CD4-positive, alpha-beta memory T cell (primary cell): ENCODE results near the gene PGAP3. TPM values are rescaled to one million over a fixed set of nuclear protein-coding genes. Genes with fewer than 3 reads are reported as not detected.

Experiments
- CTCF ChIA-PET: fragments of 350-600 bp; sonication (Branson Sonifier 250); formaldehyde crosslinking; loops from one replicate; lab custom pipeline; 2021; ENCODE audit warnings: inconsistent platforms; ENCODE audit not compliant: partially characterized antibody; lab: Charles Lee
- POLR2A ChIA-PET: fragments of 350-600 bp; sonication (Branson Sonifier 250); formaldehyde crosslinking; loops from one replicate; lab custom pipeline; 2021; ENCODE audit not compliant: partially characterized antibody; lab: Charles Lee
- DNase-seq, 5 donors: peaks; one replicate each; pipeline versions ENCODE4 v3.0.0 to v3.0.0-alpha.2; 2020 to 2022; ENCODE audit warnings: mixed read lengths in 1 of 5
- H3K27ac ChIP-seq: one replicate; pipeline ENCODE4 v1.7.0; 2013; ENCODE audit warnings: low read depth, low read length
- H3K27me3 ChIP-seq: 2 replicates; pipeline ENCODE4 v1.7.0; 2013; ENCODE audit warnings: mild to moderate bottlenecking, low read length, moderate library complexity; ENCODE audit not compliant: insufficient read depth
- H3K36me3 ChIP-seq: 2 replicates; pipeline ENCODE4 v1.7.0; 2013; ENCODE audit warnings: mild to moderate bottlenecking, low read length, moderate library complexity; ENCODE audit not compliant: insufficient read depth
- H3K4me1 ChIP-seq: 2 replicates; pipeline ENCODE4 v1.7.0; 2013; ENCODE audit warnings: mild to moderate bottlenecking, low read length, moderate library complexity; ENCODE audit not compliant: insufficient read depth
- H3K4me3 ChIP-seq, 2 donors: one replicate each; pipeline ENCODE4 v1.7.0; 2013; ENCODE audit warnings: low read length in 2 of 2, mild to moderate bottlenecking in 1 of 2
- H3K9me3 ChIP-seq, 2 donors: one replicate each; pipeline ENCODE4 v1.7.0; 2013; ENCODE audit warnings: low read length in 2 of 2, control low read depth in 1 of 2; ENCODE audit not compliant: control insufficient read depth in 1 of 2
- H3K27ac Mint-ChIP-seq, 7 donors: one replicate each; pipeline ENCODE4 v1.8.0; 2020 to 2021; ENCODE audit warnings: mixed read lengths in 7 of 7, mild to moderate bottlenecking in 6 of 7, inconsistent platforms in 3 of 7, moderate library complexity in 3 of 7
- H3K27me3 Mint-ChIP-seq, 2 donors: one replicate each; pipeline ENCODE4 v1.8.0; 2020 to 2021; ENCODE audit warnings: mixed read lengths in 2 of 2
- H3K36me3 Mint-ChIP-seq, 2 donors: one replicate each; pipeline ENCODE4 v1.8.0; 2020 to 2021; ENCODE audit warnings: mixed read lengths in 2 of 2, inconsistent platforms in 1 of 2, mild to moderate bottlenecking in 1 of 2
- H3K4me1 Mint-ChIP-seq, 4 donors: one replicate each; pipeline ENCODE4 v1.8.0; 2020 to 2021; ENCODE audit warnings: mixed read lengths in 4 of 4, mild to moderate bottlenecking in 1 of 4
- H3K4me3 Mint-ChIP-seq, 8 donors: one replicate each; pipeline ENCODE4 v1.8.0; 2020 to 2021; ENCODE audit warnings: mixed read lengths in 8 of 8, mild to moderate bottlenecking in 7 of 8, moderate library complexity in 6 of 8, inconsistent platforms in 3 of 8
- H3K9me3 Mint-ChIP-seq, 8 donors: one replicate each; pipeline ENCODE4 v1.8.0; 2020 to 2021; ENCODE audit warnings: mixed read lengths in 8 of 8, mild to moderate bottlenecking in 5 of 8, inconsistent platforms in 3 of 8, moderate library complexity in 1 of 8
- intact Hi-C: fragments of 100-400 bp; cut with micrococcal nuclease; formaldehyde crosslinking; loops from one replicate; pipeline ENCODE4 v1.15.1; 2023
- polyA plus RNA-seq, 2 donors: library from polyadenylated mRNA; unstranded; fragments of 300-500 nt; fragmentation: Illumina TruSeq; gene quantifications; one replicate each; pipeline ENCODE4 v1.2.3, GENCODE V29; 2021
- total RNA-seq, 2 experiments: library from RNA; stranded (reverse); gene quantifications; one replicate each; pipeline ENCODE4 v1.2.3, GENCODE V29; 2021

Gene PGAP3
- total and polyA plus RNA-seq, 4 experiments from 2014 or later = 22.1 to 30.5 (median 28.0) TPM

DNA sequence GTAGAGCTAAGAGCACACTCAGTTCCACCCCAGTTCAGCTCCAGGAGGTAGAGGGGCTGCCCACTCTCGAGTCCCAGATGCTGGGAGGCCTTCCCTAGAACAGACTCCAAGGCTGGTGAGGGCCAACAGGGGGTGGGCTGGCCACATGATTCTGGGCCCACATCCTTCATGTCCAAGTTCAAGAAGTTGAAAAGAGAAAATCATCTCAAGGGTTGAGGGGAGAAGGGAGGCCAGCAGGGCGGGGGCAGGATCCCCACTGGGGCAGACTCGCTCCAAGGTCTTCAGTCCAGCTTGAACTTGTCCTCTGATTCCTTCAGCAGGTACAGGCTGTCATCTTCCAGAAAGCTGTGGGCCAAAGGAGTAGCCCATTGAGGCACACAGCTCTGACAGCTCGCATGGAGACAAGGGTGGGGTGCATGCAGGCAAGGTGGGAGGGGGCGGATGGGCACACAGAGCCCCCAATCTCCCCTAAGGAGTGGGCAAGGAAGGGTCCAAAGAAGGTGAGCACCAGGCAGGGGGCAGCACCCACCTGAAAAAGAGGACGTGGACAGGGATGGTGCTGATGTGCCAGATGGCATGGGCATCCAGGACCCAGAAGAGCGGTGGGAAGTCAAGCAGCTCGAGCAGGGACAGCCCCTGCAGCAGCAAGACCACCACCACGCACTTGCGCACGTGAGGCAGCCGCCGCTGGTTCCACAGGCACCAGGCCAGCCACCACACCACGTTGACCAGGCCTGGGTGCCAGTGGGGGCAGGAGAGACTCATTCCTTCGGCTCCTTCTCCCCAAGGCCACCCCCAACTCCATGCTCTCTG is 15.1 kb downstream of the PGAP3 start:
- H3K27me3 Mint-ChIP-seq = peaks cover 4 to 9% of the 10 kb centered on the region in 2 donors
- H3K4me3 Mint-ChIP-seq = no peak overlapping the region
- peaks cover 31% of the 10 kb centered on the region for H3K4me1 ChIP-seq
- H3K27me3 ChIP-seq = peaks cover 9% of the 10 kb centered on the region
- H3K4me3 ChIP-seq = no peak overlapping the region
- no peak for DNase-seq
- ChIA-PET POLR2A (interaction anchor here (2.7 kb wide), 1 partner anchor 58 kb away, joined by 14 read pairs; the partner anchor contains the start of gene MIEN1), CTCF (interaction anchor here (1.2 to 5.2 kb wide), 6 partner anchors 9 to 80 kb away, joined by 3 to 58 read pairs (median 4); partner anchors contain the start of gene MIEN1)
- no peak overlapping the region for H3K27ac ChIP-seq
- peaks cover 25 to 41% (median 31%) of the 10 kb centered on the region in 4 donors for H3K4me1 Mint-ChIP-seq
- no peaks in the 10 kb centered on the region for H3K36me3 Mint-ChIP-seq
- intact Hi-C loops = no loop called here
- no peaks in the 10 kb centered on the region for H3K36me3 ChIP-seq
- peak overlapping the region in 1 of 7 donors; percentile 41 for H3K27ac Mint-ChIP-seq
- no peaks in the 10 kb centered on the region for H3K9me3 Mint-ChIP-seq
- H3K9me3 ChIP-seq = no peaks in the 10 kb centered on the region

DNA sequence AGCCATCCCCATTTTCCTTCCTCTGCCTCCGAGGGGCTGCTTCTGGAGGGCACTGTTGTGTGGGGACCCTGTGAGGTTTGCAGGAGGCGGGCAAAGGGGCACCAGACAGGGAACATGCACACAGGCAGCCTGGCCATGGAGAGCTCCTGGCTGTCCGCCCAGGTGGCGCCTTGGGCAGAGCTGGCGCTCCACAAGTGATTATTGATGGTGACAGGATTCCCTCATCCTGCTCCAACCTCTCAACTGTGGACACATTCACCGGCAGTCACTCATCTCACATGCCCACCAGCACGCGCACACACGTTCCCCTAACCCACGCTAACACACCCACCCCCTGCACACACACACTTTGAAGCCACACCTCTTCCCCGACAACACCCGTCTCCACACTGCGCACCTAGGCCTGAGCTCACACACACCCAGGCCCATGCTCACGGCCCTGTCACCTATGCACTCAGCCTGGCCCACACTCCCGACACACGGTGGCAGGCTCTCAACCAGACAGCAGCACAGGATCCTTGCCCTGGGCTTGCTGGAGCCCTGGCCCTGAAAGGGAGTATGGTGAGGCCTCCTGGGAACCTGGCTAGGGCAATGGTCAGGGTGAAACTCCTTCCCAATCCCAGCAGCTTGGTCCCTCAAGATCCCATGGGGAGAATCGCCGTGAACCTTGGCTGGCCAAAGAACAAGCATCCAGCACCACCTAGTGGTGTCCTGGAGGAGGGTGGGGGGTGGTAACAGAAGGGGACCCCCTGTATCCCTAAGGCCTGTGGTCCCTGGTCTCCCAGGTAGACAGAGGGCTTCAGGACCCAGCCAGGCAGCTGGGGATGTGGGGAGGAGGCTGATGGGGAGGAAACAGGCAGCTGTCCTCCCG is 16.0 kb downstream of the PGAP3 start:
- Histone ChIP-seq H3K27ac (no peak overlapping the region), H3K4me3 (no peak overlapping the region), H3K9me3 (no peaks in the 10 kb centered on the region), H3K4me1 (peaks cover 27% of the 10 kb centered on the region), H3K27me3 (peaks cover 12% of the 10 kb centered on the region), H3K36me3 (no peaks in the 10 kb centered on the region)
- CTCF ChIA-PET = interaction anchor here (1.0 to 5.2 kb wide), 9 partner anchors 8 to 81 kb away, joined by 3 to 58 read pairs (median 3); partner anchors contain the start of genes MIEN1 and PGAP3
- intact Hi-C loops = no loop called here
- POLR2A ChIA-PET = interaction anchor here (1.0 to 2.7 kb wide), 5 partner anchors 7 to 59 kb away, joined by 3 to 14 read pairs (median 5); partner anchors contain the start of genes MIEN1 and PGAP3
- H3K27ac Mint-ChIP-seq = peak overlapping the region in 3 of 7 donors; percentile 61 to 78 (median 67)
- H3K36me3 Mint-ChIP-seq = no peaks in the 10 kb centered on the region
- peak overlapping the region in 1 of 8 donors; percentile 22 for H3K4me3 Mint-ChIP-seq
- H3K4me1 Mint-ChIP-seq = peaks cover 20 to 34% (median 23%) of the 10 kb centered on the region in 4 donors
- DNase-seq = no peak
- H3K27me3 Mint-ChIP-seq = peaks cover 4 to 9% of the 10 kb centered on the region in 2 donors
- H3K9me3 Mint-ChIP-seq = no peaks in the 10 kb centered on the region

- Histone ChIP-seq H3K9me3 (no peaks in the 10 kb centered on the region), H3K36me3 (no peaks in the 10 kb centered on the region), H3K27ac (no peak overlapping the region), H3K4me1 (peaks cover 19% of the 10 kb centered on the region), H3K27me3 (peaks cover 12% of the 10 kb centered on the region), H3K4me3 (no peak overlapping the region)
- Mint-ChIP-seq H3K9me3 (no peaks in the 10 kb centered on the region), H3K4me3 (no peak overlapping the region), H3K4me1 (peaks cover 12 to 26% (median 12%) of the 10 kb centered on the region in 4 donors), H3K27me3 (peaks cover 4 to 9% of the 10 kb centered on the region in 2 donors), H3K27ac (peak overlapping the region in 1 of 7 donors; percentile 6), H3K36me3 (no peaks in the 10 kb centered on the region)
- no peak for DNase-seq
- intact Hi-C loops = no loop called here
- ChIA-PET POLR2A (interaction anchor here (1.0 to 2.7 kb wide), 7 partner anchors 8 to 84 kb away, joined by 3 to 14 read pairs (median 4); partner anchors contain the start of genes MIEN1 and PGAP3), CTCF (interaction anchor here (0.8 to 5.2 kb wide), 8 partner anchors 9 to 59 kb away, joined by 3 to 58 read pairs (median 3); partner anchors contain the start of genes ERBB2 and PGAP3)
These were observed 17.1 kb downstream of the PGAP3 start for GRCh38 chr17:39670746-39671145.

- Histone ChIP-seq H3K27me3 (peaks cover 12% of the 10 kb centered on the region), H3K4me3 (no peak overlapping the region), H3K4me1 (peaks cover 13% of the 10 kb centered on the region), H3K9me3 (no peaks in the 10 kb centered on the region), H3K36me3 (no peaks in the 10 kb centered on the region), H3K27ac (no peak overlapping the region)
- H3K4me3 Mint-ChIP-seq = no peak overlapping the region
- no peaks in the 10 kb centered on the region for H3K9me3 Mint-ChIP-seq
- peaks cover 4 to 10% of the 10 kb centered on the region in 2 donors for H3K27me3 Mint-ChIP-seq
- DNase-seq = no peak
- peaks cover 6 to 20% (median 7%) of the 10 kb centered on the region in 4 donors for H3K4me1 Mint-ChIP-seq
- intact Hi-C loops = loop anchor here (2.0 kb wide), 1 partner anchor 47 kb away; no protein-coding TSS in a partner anchor
- ChIA-PET CTCF (interaction anchor here (0.8 to 5.2 kb wide), 11 partner anchors 9 to 63 kb away, joined by 3 to 58 read pairs (median 3); partner anchors contain the start of genes ERBB2 and PGAP3), POLR2A (interaction anchor here (0.5 to 2.7 kb wide), 10 partner anchors 9 to 94 kb away, joined by 3 to 14 read pairs (median 5); partner anchors contain the start of genes MIEN1 and PGAP3)
- no peak overlapping the region for H3K27ac Mint-ChIP-seq
- H3K36me3 Mint-ChIP-seq = no peaks in the 10 kb centered on the region
These were observed 17.7 kb downstream of the PGAP3 start for GRCh38 chr17:39669897-39670735.

GRCh38 chr17:39667945-39668924 is 19.6 kb downstream of the PGAP3 start, which contains the start of gene PNMT:
PNMT (plus strand) TSS chr17:39668453; CDS start chr17:39668476, 23 bp downstream.
- Histone ChIP-seq H3K27ac (no peak within 1 kb of the TSS), H3K4me3 (peak within 1 kb of the TSS in 1 of 2 donors; percentile 45), H3K36me3 (no peaks in the 10 kb centered on the region), H3K4me1 (peaks cover 12% of the 10 kb centered on the region), H3K27me3 (peaks cover 12% of the 10 kb centered on the region), H3K9me3 (no peaks in the 10 kb centered on the region)
- CTCF ChIA-PET = interaction anchor here (0.7 to 5.2 kb wide), 16 partner anchors 8 to 478 kb away, joined by 3 to 58 read pairs (median 6); partner anchors contain the start of gene MIEN1
- Mint-ChIP-seq H3K4me1 (peaks cover 6 to 24% (median 7%) of the 10 kb centered on the region in 4 donors), H3K36me3 (peaks cover 0 to 4% of the 10 kb centered on the region in 2 donors), H3K4me3 (peak within 1 kb of the TSS; percentile 60 to 80 (median 72)), H3K9me3 (no peaks in the 10 kb centered on the region), H3K27ac (peak within 1 kb of the TSS in 5 of 7 donors; percentile 21 to 80 (median 41)), H3K27me3 (peaks cover 4 to 10% of the 10 kb centered on the region in 2 donors)
- POLR2A ChIA-PET = interaction anchor here (0.5 to 4.1 kb wide), 13 partner anchors 8 to 522 kb away, joined by 3 to 22 read pairs (median 4); partner anchors contain the start of genes IKZF3 and MIEN1
- intact Hi-C loops = loop anchor here (1.0 to 2.0 kb wide), 2 partner anchors 45 to 62 kb away; partner anchors contain the start of gene MIEN1
- peak; percentile 57 to 63 (median 61) for DNase-seq
